Psoas muscle (tissue), 8 donors: Measurements from ENCODE around the gene DYNC1I1. TPM values are rescaled to one million over a fixed set of nuclear protein-coding genes. Genes with fewer than 3 reads are reported as not detected.

Source experiments
- ATAC-seq, 4 donors: fragments of 200-7000 bp; cut with Tn5 transposase; one replicate each; pipeline ENCODE4 v1.9.1; 2020; ENCODE audit warnings: moderate library complexity in 3 of 4, mild to moderate bottlenecking in 2 of 4
- DNase-seq, 2 donors: peaks; one replicate each; pipeline ENCODE4 v3.0.0-alpha.2; 2020
- H3K27ac ChIP-seq: fragments of 200-600 bp; one replicate; pipeline ENCODE4 v1.8.0; 2022
- H3K27me3 ChIP-seq, 3 donors: fragments of 200-600 bp in 1 of 3; one replicate each; pipeline versions ENCODE4 v1.6.1 to v1.8.0; 2013 to 2022; ENCODE audit warnings: low read length in 2 of 3, mild to moderate bottlenecking in 2 of 3, moderate library complexity in 1 of 3; ENCODE audit not compliant: insufficient read depth in 3 of 3
- H3K36me3 ChIP-seq, 2 donors: fragments of 200-600 bp in 1 of 2; one replicate each; pipeline versions ENCODE4 v1.6.1 to v1.8.0; 2013 to 2022; ENCODE audit warnings: low read depth in 1 of 2, mild to moderate bottlenecking in 1 of 2, moderate library complexity in 1 of 2; ENCODE audit not compliant: insufficient read depth in 1 of 2
- H3K4me1 ChIP-seq: fragments of 200-600 bp; one replicate; pipeline ENCODE4 v1.8.0; 2022
- H3K4me3 ChIP-seq: fragments of 200-600 bp; one replicate; pipeline ENCODE4 v1.8.0; 2022; ENCODE audit warnings: mild to moderate bottlenecking
- H3K9me3 ChIP-seq: fragments of 200-600 bp; one replicate; pipeline ENCODE4 v1.8.0; 2022
- WGBS, 3 donors: extraction: QIAGEN DNeasy Blood & Tissue Kit; methylation state at CpG; one replicate each; pipeline versions ENCODE4 v1.1.6 to v1.1.7; 2013; 5-methylcytosine and 5-hydroxymethylcytosine counted together
- intact Hi-C, 2 donors: fragments of 100-400 bp; cut with DNase I; formaldehyde crosslinking; loops; one replicate each; pipeline versions ENCODE4 v1.11.0 to v1.14.2; 2022
- polyA plus RNA-seq, 3 donors: library from polyadenylated mRNA; stranded (reverse); fragments of 200-250 nt; gene quantifications; one replicate each; pipeline ENCODE4 v1.2.3, GENCODE V29; 2013
- total RNA-seq, 4 donors: library from RNA; stranded (reverse); fragmentation: NEBNext Ultra II Directional in 2 of 4; extraction: Animal tissue kit (Norgen Biotek cat#: 25700) in 2 of 4; gene quantifications; one replicate each; pipeline versions ENCODE4 v1.2.1 to v1.2.4, GENCODE V29; 2021 to 2023
- TF ChIP-seq, protein P1 (sequence below): fragments of 200-600 bp; IDR thresholded peaks from one replicate; pipeline ENCODE4 v1.8.0; 2022; ENCODE audit warnings: antibody characterized with exemption
- donor health status: healthy with polysubstance abuse.
- donor health status: DM: no; HTN: no; CAD: no; lungs with moderate emphysema.
- donor health status: Bipolar disorder and iron deficiency.
- donor health status: healthy.
- donor health status: DM: yes; HTN: yes; CAD: no.
- donor health status: DM: no; HTN: no; CAD: no.
- donor health status: DM: no; HTN: no; CAD: no.
- donor health status: DM: yes; HTN: yes; CAD: no.

Gene DYNC1I1
- total and polyA plus RNA-seq, 7 donors: 3.0 to 28.8 (median 6.9) TPM

- Histone ChIP-seq H3K27ac (no peak overlapping the region), H3K36me3 (no peaks in the 10 kb centered on the region), H3K27me3 (no peaks in the 10 kb centered on the region), H3K9me3 (no peaks in the 10 kb centered on the region), H3K4me3 (no peak overlapping the region), H3K4me1 (no peaks in the 10 kb centered on the region)
- ATAC-seq (no peak), DNase-seq (no peak)
- intact Hi-C loops: no loop called here
- TF ChIP-seq, protein P1, sequence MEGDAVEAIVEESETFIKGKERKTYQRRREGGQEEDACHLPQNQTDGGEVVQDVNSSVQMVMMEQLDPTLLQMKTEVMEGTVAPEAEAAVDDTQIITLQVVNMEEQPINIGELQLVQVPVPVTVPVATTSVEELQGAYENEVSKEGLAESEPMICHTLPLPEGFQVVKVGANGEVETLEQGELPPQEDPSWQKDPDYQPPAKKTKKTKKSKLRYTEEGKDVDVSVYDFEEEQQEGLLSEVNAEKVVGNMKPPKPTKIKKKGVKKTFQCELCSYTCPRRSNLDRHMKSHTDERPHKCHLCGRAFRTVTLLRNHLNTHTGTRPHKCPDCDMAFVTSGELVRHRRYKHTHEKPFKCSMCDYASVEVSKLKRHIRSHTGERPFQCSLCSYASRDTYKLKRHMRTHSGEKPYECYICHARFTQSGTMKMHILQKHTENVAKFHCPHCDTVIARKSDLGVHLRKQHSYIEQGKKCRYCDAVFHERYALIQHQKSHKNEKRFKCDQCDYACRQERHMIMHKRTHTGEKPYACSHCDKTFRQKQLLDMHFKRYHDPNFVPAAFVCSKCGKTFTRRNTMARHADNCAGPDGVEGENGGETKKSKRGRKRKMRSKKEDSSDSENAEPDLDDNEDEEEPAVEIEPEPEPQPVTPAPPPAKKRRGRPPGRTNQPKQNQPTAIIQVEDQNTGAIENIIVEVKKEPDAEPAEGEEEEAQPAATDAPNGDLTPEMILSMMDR: no peak
- 72 to 90% (median 86%) methylated on average over 6 of the region's 6 CpGs for WGBS, 3 donors
Observed at GRCh38 chr7:95817866-95818640, 45.7 kb downstream of the DYNC1I1 start.

DNA sequence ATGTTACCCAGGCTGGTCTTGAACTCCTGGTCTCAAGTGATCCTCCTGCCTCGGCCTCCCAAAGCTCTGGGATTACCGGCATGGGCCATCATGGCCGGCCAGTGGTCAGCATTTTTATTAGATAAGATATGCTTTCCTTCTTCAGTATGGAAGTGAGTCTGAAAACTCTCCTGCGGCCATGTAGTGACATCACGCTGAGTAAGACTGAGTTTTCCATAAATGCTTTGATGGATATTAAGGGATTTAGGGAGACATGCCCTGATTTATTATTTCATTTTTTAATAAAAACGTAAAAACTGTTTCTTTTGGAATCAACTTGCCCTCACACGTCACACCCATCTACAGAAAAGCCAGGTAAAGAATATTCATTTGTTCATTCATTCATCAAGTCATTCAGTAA is 48.4 kb downstream of the DYNC1I1 start:
- H3K4me3 ChIP-seq: no peak overlapping the region
- TF ChIP-seq, protein P1: no peak
- no peaks in the 10 kb centered on the region for H3K27me3 ChIP-seq
- no peaks in the 10 kb centered on the region for H3K4me1 ChIP-seq
- no peaks in the 10 kb centered on the region for H3K9me3 ChIP-seq
- 67 to 91% (median 77%) methylated on average over 7 of the region's 7 CpGs for WGBS, 3 donors
- ATAC-seq (no peak), DNase-seq (no peak)
- H3K36me3 ChIP-seq: no peaks in the 10 kb centered on the region
- H3K27ac ChIP-seq: no peak overlapping the region
- intact Hi-C loops: no loop called here

- no peak overlapping the region for H3K4me3 ChIP-seq
- no peak overlapping the region for H3K27ac ChIP-seq
- intact Hi-C loops: no loop called here
- no peaks in the 10 kb centered on the region for H3K9me3 ChIP-seq
- 87 to 95% (median 90%) methylated on average over 3 of the region's 3 CpGs for WGBS, 3 donors
- no peaks in the 10 kb centered on the region for H3K27me3 ChIP-seq
- H3K4me1 ChIP-seq: no peaks in the 10 kb centered on the region
- H3K36me3 ChIP-seq: no peaks in the 10 kb centered on the region
- ATAC-seq (no peak), DNase-seq (no peak)
- TF ChIP-seq, protein P1: no peak
Observed at GRCh38 chr7:95822717-95823116, 50.4 kb downstream of the DYNC1I1 start.

GRCh38 chr7:95824616-95825015 is 52.3 kb downstream of the DYNC1I1 start:
- intact Hi-C loops: no loop called here
- DNase-seq: no peak
- WGBS, 3 donors: 78 to 84% (median 82%) methylated on average over 5 of the region's 5 CpGs
- no peak for ATAC-seq
- Histone ChIP-seq H3K27ac (no peak overlapping the region), H3K4me3 (no peak overlapping the region), H3K36me3 (no peaks in the 10 kb centered on the region), H3K27me3 (no peaks in the 10 kb centered on the region), H3K4me1 (no peaks in the 10 kb centered on the region), H3K9me3 (no peaks in the 10 kb centered on the region)
- TF ChIP-seq, protein P1: no peak
